ENCODE data around the gene TC2N.

DNA sequence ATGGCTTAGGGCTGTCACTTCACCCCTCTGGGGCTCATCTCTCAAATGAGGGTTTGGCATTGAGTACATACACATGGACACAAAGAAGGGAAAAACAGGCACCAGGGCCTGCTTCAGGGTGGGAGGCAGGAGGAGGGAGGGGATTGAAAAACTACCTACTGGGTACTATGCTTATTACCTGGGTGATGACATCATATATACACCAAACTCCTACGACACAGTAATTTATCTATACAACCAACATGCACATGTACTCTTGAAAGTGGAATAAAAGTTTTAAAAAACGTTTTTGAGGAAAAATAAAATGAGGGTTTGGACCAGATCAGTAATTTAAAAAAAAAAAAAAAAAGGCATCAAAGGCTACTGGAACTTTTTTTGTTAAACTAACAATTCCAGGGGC, 3.6 kb upstream of the TC2N start:
- TF ChIP-seq POLR2A (IDR thresholded peaks at IDR 0.05; ENCODE audit: low read depth, low read length), result no peak
- TF ChIP-seq POU2F2 (IDR thresholded peaks at IDR 0.05; ENCODE audit: low read depth, low read length), result no peak
- TF ChIP-seq POLR2AphosphoS5 (IDR thresholded peaks at IDR 0.05; ENCODE audit: low read depth, low read length), result no peak

Data from GM12891 (cell line).